K562 (cell line): ENCODE measurements around the gene IRAK4. TPM values are rescaled to one million over a fixed set of nuclear protein-coding genes. Genes with fewer than 3 reads are reported as not detected.
A peak's percentile ranks its signal among the peaks of the same experiment; 100 is the strongest.

Source experiments
- ARHGAP35 ChIP-seq: fragments of 450-650 bp; IDR thresholded peaks from 2 replicates; pipeline ENCODE4 v1.6.1; 2018; ENCODE audit not compliant: partially characterized antibody
- CUX1 ChIP-seq: fragments of 200-800 bp; sonication (Bioruptor generic); IDR thresholded peaks from 2 replicates; pipeline ENCODE4 v1.6.1; 2016; ENCODE audit warnings: missing genetic modification characterization, missing compliant biosample characterization
- HINFP ChIP-seq: fragments of 450-650 bp; conservative IDR thresholded peaks from 2 replicates; pipeline ENCODE4 v1.6.1; 2016; ENCODE audit warnings: missing genetic modification characterization, low read depth, mild to moderate bottlenecking, control low read depth, missing compliant biosample characterization
- HMGXB4 ChIP-seq: sonication (generic); formaldehyde crosslinking; IDR thresholded peaks from 2 replicates; pipeline ENCODE4 v1.8.1; 2023; ENCODE audit warnings: mild to moderate bottlenecking, missing genetic modification reagents
- LARP7 ChIP-seq: fragments of 450-650 bp; IDR thresholded peaks from 2 replicates; pipeline ENCODE4 v1.6.1; 2016
- POLR2A ChIP-seq: fragments of 450-650 bp; conservative IDR thresholded peaks from 2 replicates; pipeline ENCODE4 v1.6.1; 2016
- PTTG1 ChIP-seq: fragments of 450-650 bp; IDR thresholded peaks from 2 replicates; pipeline ENCODE4 v1.6.1; 2016; ENCODE audit warnings: low read depth, mild to moderate bottlenecking, missing genetic modification characterization, missing compliant biosample characterization
- SIN3A ChIP-seq, 2 experiments: fragments of 150-350 bp in 1 of 2; IDR thresholded peaks; 2 replicates each; pipeline ENCODE4 v1.6.1; 2011 to 2016; ENCODE audit warnings: borderline replicate concordance in 2 of 2, low read depth in 2 of 2, low read length in 2 of 2, mild to moderate bottlenecking in 2 of 2, moderate library complexity in 2 of 2; ENCODE audit not compliant: control insufficient read depth in 1 of 2
- SREBF1 ChIP-seq: fragments of 150-350 bp; IDR thresholded peaks from 2 replicates; pipeline ENCODE4 v1.6.1; 2014; ENCODE audit warnings: antibody characterized with exemption, low read depth, low read length, borderline replicate concordance
- SRF ChIP-seq, 2 experiments: fragments of 250-450, 450-650 bp in 1 of 2; sonication (Bioruptor Pico) in 1 of 2; sonication (generic) in 1 of 2; formaldehyde crosslinking; IDR thresholded peaks; 2 replicates each; pipeline versions ENCODE4 v1.5.0 to v1.5.1; 2020 to 2022; ENCODE audit warnings: mild to moderate bottlenecking in 1 of 2, missing genetic modification reagents in 1 of 2
- TAF1 ChIP-seq: IDR thresholded peaks from 2 replicates; pipeline ENCODE4 v1.6.1; 2011; ENCODE audit warnings: mild to moderate bottlenecking, low read length, moderate library complexity; ENCODE audit not compliant: insufficient read depth, control insufficient read depth, severe bottlenecking; ENCODE audit errors: extremely low read depth
- TAF9B ChIP-seq: fragments of 450-650 bp; IDR thresholded peaks from 2 replicates; pipeline ENCODE4 v1.6.1; 2018; ENCODE audit warnings: mild to moderate bottlenecking; ENCODE audit not compliant: partially characterized antibody
- ZNF311 ChIP-seq: fragments of 250-450 bp; sonication (Bioruptor Pico); IDR thresholded peaks from 2 replicates; pipeline ENCODE4 v1.4.0; 2020; ENCODE audit warnings: mild to moderate bottlenecking, moderate library complexity
- ZNF551 ChIP-seq: fragments of 250-450 bp; sonication (Bioruptor Pico); IDR thresholded peaks from 2 replicates; pipeline ENCODE4 v1.5.0; 2021; ENCODE audit warnings: mild to moderate bottlenecking, moderate library complexity
- polyA plus RNA-seq, 8 experiments: library from polyadenylated mRNA; depleted of rRNA in 4 of 8; stranded (reverse) in 5 of 8; unstranded in 3 of 8; fragments of >200 nt; fragmentation: Nextera tagmentation in 2 of 8; fragmentation: Illumina TruSeq in 1 of 8; extraction: Ambion mirVana in 2 of 8; extraction: Trizol in 1 of 8; gene quantifications; 2 replicates each; pipeline versions ENCODE4 v1.2.1 to v1.2.3, GENCODE V29; 2011 to 2014; ENCODE audit warnings: inconsistent platforms in 1 of 8, missing spikeins in 1 of 8
- total RNA-seq, 7 experiments: library from RNA; depleted of rRNA in 6 of 7; stranded (reverse); fragments of >200 nt in 6 of 7; fragmentation: Illumina TruSeq in 2 of 7; extraction: Trizol in 2 of 7; gene quantifications; 2 replicates each; pipeline versions ENCODE4 v1.2.1 to v1.2.3, GENCODE V29; 2011 to 2021; ENCODE audit warnings: low replicate concordance in 1 of 7
- TF ChIP-seq, protein P1 (sequence below): sonication (generic); formaldehyde crosslinking; IDR thresholded peaks from 2 replicates; pipeline ENCODE4 v1.8.0; 2022; ENCODE audit warnings: mild to moderate bottlenecking, missing genetic modification reagents, borderline replicate concordance

IRAK4 gene
- total and polyA plus RNA-seq, 9 of the 15 experiments (the other 6 are each of a cell fraction or from before 2014, with no cell fraction given), result 10.8 to 34.5 (median 16.0) TPM

DNA sequence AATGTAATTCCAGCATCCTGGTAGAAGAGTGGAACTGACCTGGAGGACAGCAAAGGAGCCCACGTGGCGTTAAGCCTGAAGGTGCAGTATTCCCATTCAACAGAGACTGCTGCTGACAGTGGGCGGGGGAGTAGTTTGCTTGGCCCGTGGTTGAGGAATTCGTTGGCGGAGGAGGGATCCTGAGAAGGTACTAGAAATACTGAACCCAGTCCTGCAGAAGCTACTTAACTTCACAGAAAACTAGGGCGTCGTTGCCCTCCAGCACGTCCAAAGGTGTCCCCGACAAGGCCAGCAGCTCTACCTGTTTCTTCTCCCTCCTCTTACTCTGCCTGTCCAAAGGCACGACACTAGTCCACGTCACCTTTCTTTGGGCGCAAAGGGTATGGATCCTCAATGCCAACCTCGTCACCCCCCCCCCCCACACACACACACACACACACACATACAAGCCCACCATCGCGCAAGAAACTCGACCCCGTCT lies 464 bp upstream of the IRAK4 start (continued):
- TF ChIP-seq CUX1 (CRISPR knock-in tag) (no peak), ZNF551 (CRISPR knock-in tag) (no peak), POLR2A (peak; percentile 82; the same call in 1 of the 2 replicates), ZNF311 (CRISPR knock-in tag) (no peak), SREBF1 (no peak), SRF (CRISPR knock-in tag; IDR thresholded peaks at IDR 0.05) (no peak), LARP7 (peak; percentile 64; the same call in 1 of the 2 replicates), TAF9B (no peak), SIN3A (IDR thresholded peaks at IDR 0.05; ENCODE audit: borderline replicate concordance in 2 of 2, control insufficient read depth in 1 of 2, low read depth in 2 of 2, low read length in 2 of 2) (peak; percentile 63 to 93; a peak in 3 of 4 replicates), ARHGAP35 (no peak), HMGXB4 (CRISPR knock-in tag) (no peak), PTTG1 (tag) (no peak), TAF1 (no peak), HINFP (no peak)
- TF ChIP-seq, protein P1, sequence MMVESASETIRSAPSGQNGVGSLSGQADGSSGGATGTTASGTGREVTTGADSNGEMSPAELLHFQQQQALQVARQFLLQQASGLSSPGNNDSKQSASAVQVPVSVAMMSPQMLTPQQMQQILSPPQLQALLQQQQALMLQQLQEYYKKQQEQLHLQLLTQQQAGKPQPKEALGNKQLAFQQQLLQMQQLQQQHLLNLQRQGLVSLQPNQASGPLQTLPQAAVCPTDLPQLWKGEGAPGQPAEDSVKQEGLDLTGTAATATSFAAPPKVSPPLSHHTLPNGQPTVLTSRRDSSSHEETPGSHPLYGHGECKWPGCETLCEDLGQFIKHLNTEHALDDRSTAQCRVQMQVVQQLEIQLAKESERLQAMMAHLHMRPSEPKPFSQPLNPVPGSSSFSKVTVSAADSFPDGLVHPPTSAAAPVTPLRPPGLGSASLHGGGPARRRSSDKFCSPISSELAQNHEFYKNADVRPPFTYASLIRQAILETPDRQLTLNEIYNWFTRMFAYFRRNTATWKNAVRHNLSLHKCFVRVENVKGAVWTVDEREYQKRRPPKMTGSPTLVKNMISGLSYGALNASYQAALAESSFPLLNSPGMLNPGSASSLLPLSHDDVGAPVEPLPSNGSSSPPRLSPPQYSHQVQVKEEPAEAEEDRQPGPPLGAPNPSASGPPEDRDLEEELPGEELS (CRISPR knock-in tag), result no peak
- TF ChIP-seq, all 486 proteins: peak for 28
